DOHH2 (cell line): Measurements from ENCODE around the gene POU5F1.

ENCODE experiments used
- H3F3A ChIP-seq: fragments of 200-600 bp; sonication (generic), shearing (Covaris generic); 2 replicates; pipeline ENCODE4 v1.6.0; 2016; ENCODE audit warnings: antibody characterized with exemption, mild to moderate bottlenecking; ENCODE audit not compliant: control insufficient read depth, insufficient read depth
- H3K27ac ChIP-seq: fragments of 200-600 bp; sonication (generic); 2 replicates; pipeline ENCODE4 v1.5.1; 2014; ENCODE audit warnings: low read depth, mild to moderate bottlenecking, low read length, moderate library complexity
- H3K27me3 ChIP-seq: fragments of 200-600 bp; sonication (generic); 2 replicates; pipeline ENCODE4 v1.6.1; 2014; ENCODE audit warnings: mild to moderate bottlenecking, low read length, mixed read lengths; ENCODE audit not compliant: control insufficient read depth
- H3K36me3 ChIP-seq: fragments of 200-600 bp; sonication (generic); 2 replicates; pipeline ENCODE4 v1.6.1; 2014; ENCODE audit warnings: mild to moderate bottlenecking, low read length, moderate library complexity, mixed read lengths; ENCODE audit not compliant: control insufficient read depth
- H3K4me1 ChIP-seq: fragments of 200-600 bp; sonication (generic); 2 replicates; pipeline ENCODE4 v1.6.1; 2014; ENCODE audit warnings: mild to moderate bottlenecking, low read length, mixed read lengths; ENCODE audit not compliant: control insufficient read depth
- H3K4me2 ChIP-seq: fragments of 200-600 bp; sonication (generic); 2 replicates; pipeline ENCODE4 v1.6.0; 2014; ENCODE audit warnings: mild to moderate bottlenecking, low read length, moderate library complexity
- H3K4me3 ChIP-seq: fragments of 200-600 bp; sonication (generic); 2 replicates; pipeline ENCODE4 v1.5.1; 2014; ENCODE audit warnings: mild to moderate bottlenecking, low read length, mixed read lengths
- H3K79me2 ChIP-seq: fragments of 200-600 bp; sonication (generic); 2 replicates; pipeline ENCODE4 v1.6.1; 2014; ENCODE audit warnings: mild to moderate bottlenecking, low read length, mixed read lengths; ENCODE audit not compliant: control insufficient read depth
- H3K9me2 ChIP-seq: fragments of 200-600 bp; sonication (generic); replicated peaks from 2 replicates; pipeline ENCODE4 v1.6.1; 2014; ENCODE audit warnings: mild to moderate bottlenecking, low read length, mixed read lengths; ENCODE audit not compliant: control insufficient read depth
- H3K9me3 ChIP-seq: fragments of 200-600 bp; sonication (generic); 2 replicates; pipeline ENCODE4 v1.6.1; 2014; ENCODE audit warnings: antibody characterized with exemption, low read length, mixed read lengths; ENCODE audit not compliant: control insufficient read depth, insufficient read depth
- H4K20me1 ChIP-seq: fragments of 200-600 bp; sonication (generic); 2 replicates; pipeline ENCODE4 v1.6.0; 2014; ENCODE audit warnings: low read depth, mild to moderate bottlenecking, antibody characterized with exemption, low read length, moderate library complexity; ENCODE audit not compliant: control insufficient read depth, insufficient read depth
- CTCF ChIP-seq: fragments of 200-600 bp; sonication (generic); IDR thresholded peaks from one replicate; pipeline ENCODE4 v1.5.1; 2014; ENCODE audit warnings: antibody characterized with exemption, mild to moderate bottlenecking, low read depth, low read length; ENCODE audit not compliant: poor library complexity, severe bottlenecking
- EZH2phosphoT487 ChIP-seq: fragments of 200-600 bp; sonication (generic); IDR thresholded peaks from 2 replicates; pipeline ENCODE4 v1.6.1; 2017; ENCODE audit warnings: borderline replicate concordance, mild to moderate bottlenecking, antibody characterized with exemption, low read length, moderate library complexity, mixed read lengths

The POU5F1 gene

GRCh38 chr6:31142361-31142761 is 28.1 kb downstream of the POU5F1 start:
- Histone ChIP-seq H3K36me3 (peaks cover 12% of the 10 kb centered on the region), H3K27me3 (no peaks in the 10 kb centered on the region)

GRCh38 chr6:31140643-31141042 is 29.8 kb downstream of the POU5F1 start:
- Histone ChIP-seq H4K20me1 (no peaks in the 10 kb centered on the region), H3K4me1 (peaks cover 5% of the 10 kb centered on the region), H3K9me3 (no peaks in the 10 kb centered on the region), H3K9me2 (no peaks in the 10 kb centered on the region), H3K4me3 (no peak overlapping the region), H3K36me3 (peaks cover 12% of the 10 kb centered on the region), H3K79me2 (no peaks in the 10 kb centered on the region), H3K27me3 (no peaks in the 10 kb centered on the region), H3F3A (no peaks in the 10 kb centered on the region), H3K27ac (no peak overlapping the region), H3K4me2 (no peak overlapping the region)
- no peak for TF ChIP-seq EZH2phosphoT487
- TF ChIP-seq CTCF: no peak

More at GRCh38 chr6:31142361-31142761, 28.1 kb downstream of the POU5F1 start:
- Histone ChIP-seq H3K4me3 (no peak overlapping the region), H4K20me1 (no peaks in the 10 kb centered on the region), H3K27ac (no peak overlapping the region), H3K4me1 (peaks cover 5% of the 10 kb centered on the region), H3K79me2 (no peaks in the 10 kb centered on the region), H3F3A (no peaks in the 10 kb centered on the region), H3K4me2 (no peak overlapping the region), H3K9me3 (no peaks in the 10 kb centered on the region), H3K9me2 (no peaks in the 10 kb centered on the region)
- no peak for TF ChIP-seq CTCF
- no peak for TF ChIP-seq EZH2phosphoT487

GRCh38 chr6:31139599-31139998 is 30.9 kb downstream of the POU5F1 start:
- Histone ChIP-seq H3K9me2 (no peaks in the 10 kb centered on the region), H3K36me3 (peaks cover 11% of the 10 kb centered on the region), H4K20me1 (no peaks in the 10 kb centered on the region), H3K4me3 (no peak overlapping the region), H3K9me3 (no peaks in the 10 kb centered on the region), H3K4me1 (peaks cover 5% of the 10 kb centered on the region), H3K27ac (no peak overlapping the region), H3F3A (no peaks in the 10 kb centered on the region), H3K4me2 (no peak overlapping the region), H3K79me2 (no peaks in the 10 kb centered on the region), H3K27me3 (no peaks in the 10 kb centered on the region)
- TF ChIP-seq CTCF (no peak), EZH2phosphoT487 (no peak)
